Epithelial cell of esophagus (primary cell): ENCODE data around the gene IL24.

ENCODE experiments used
- DNase-seq: peaks from one replicate; pipeline ENCODE4 v3.0.0; 2010; ENCODE audit warnings: low read depth
- H3K4me3 ChIP-seq: 2 replicates; pipeline ENCODE4 v1.5.1; 2011; ENCODE audit warnings: mild to moderate bottlenecking, low read length, control low read depth
- TF ChIP-seq, protein P1 (sequence below): IDR thresholded peaks from 2 replicates; pipeline ENCODE4 v1.5.1; 2011; ENCODE audit warnings: low read depth, mild to moderate bottlenecking, low read length, control low read depth, inconsistent platforms; ENCODE audit not compliant: insufficient read depth; ENCODE audit errors: missing control alignments

Gene IL24

DNA sequence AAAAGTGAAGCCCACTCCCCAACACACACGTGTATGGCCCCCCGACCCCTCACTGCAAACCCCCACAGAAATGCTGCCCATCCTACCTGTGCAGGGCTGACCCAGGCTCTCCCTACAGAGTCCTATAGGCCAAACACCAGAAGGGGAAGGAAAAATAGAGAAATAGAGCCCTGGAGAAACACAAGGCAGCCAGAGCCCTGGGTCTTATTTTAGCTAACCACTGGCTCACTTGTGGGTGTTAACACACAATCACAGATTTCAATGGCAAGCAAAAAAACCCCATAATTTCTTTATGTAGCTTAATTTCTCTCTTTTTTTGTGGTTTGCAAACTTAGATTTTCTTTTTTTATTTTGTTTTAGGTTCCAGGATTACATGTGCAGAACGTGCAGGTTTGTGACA is 50.0 kb downstream of the IL24 start:
- TF ChIP-seq, protein P1, sequence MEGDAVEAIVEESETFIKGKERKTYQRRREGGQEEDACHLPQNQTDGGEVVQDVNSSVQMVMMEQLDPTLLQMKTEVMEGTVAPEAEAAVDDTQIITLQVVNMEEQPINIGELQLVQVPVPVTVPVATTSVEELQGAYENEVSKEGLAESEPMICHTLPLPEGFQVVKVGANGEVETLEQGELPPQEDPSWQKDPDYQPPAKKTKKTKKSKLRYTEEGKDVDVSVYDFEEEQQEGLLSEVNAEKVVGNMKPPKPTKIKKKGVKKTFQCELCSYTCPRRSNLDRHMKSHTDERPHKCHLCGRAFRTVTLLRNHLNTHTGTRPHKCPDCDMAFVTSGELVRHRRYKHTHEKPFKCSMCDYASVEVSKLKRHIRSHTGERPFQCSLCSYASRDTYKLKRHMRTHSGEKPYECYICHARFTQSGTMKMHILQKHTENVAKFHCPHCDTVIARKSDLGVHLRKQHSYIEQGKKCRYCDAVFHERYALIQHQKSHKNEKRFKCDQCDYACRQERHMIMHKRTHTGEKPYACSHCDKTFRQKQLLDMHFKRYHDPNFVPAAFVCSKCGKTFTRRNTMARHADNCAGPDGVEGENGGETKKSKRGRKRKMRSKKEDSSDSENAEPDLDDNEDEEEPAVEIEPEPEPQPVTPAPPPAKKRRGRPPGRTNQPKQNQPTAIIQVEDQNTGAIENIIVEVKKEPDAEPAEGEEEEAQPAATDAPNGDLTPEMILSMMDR = no peak
- no peak for DNase-seq
- H3K4me3 ChIP-seq = no peak overlapping the region

DNA sequence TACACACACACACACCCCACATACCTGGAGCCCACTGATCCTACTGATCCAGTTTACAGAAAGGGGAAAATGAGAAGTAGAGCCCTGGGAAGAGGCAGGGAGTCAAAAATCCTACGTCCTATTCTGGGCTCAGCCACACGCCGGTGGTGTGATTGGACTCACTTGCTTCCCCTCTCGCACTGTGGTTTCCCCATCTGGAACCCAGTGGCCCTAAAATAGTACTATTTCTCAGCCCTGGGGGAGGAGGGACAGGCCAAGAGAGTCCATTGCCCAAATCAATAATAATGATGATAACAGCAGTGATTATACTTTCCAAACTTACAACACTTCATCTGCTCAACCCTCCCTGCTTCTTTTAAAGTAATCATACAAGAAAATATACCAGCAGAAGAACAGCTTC is 52.0 kb downstream of the IL24 start:
- DNase-seq = no peak
- H3K4me3 ChIP-seq = no peak overlapping the region
- TF ChIP-seq, protein P1 = no peak

DNA sequence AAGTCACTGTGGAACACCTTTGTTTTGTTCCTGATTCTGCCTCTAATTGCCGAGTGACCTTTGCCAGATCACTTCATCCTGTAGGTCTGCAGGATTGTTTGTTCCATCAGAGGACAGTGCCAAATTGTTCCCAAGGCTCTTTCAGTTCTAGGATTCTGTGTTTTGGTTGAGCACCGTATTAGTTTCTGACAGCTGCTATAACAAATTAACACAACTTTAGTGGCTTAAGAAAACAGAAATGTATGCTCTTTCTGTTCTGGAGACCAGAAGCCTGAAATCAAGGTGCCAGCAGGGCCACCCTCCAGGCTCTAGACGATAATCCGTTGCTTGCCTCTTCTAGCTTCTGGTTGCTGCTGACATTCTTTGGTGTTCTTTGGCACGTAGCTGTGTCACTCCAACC is 52.4 kb downstream of the IL24 start:
- DNase-seq = no peak
- TF ChIP-seq, protein P1 = no peak

DNA sequence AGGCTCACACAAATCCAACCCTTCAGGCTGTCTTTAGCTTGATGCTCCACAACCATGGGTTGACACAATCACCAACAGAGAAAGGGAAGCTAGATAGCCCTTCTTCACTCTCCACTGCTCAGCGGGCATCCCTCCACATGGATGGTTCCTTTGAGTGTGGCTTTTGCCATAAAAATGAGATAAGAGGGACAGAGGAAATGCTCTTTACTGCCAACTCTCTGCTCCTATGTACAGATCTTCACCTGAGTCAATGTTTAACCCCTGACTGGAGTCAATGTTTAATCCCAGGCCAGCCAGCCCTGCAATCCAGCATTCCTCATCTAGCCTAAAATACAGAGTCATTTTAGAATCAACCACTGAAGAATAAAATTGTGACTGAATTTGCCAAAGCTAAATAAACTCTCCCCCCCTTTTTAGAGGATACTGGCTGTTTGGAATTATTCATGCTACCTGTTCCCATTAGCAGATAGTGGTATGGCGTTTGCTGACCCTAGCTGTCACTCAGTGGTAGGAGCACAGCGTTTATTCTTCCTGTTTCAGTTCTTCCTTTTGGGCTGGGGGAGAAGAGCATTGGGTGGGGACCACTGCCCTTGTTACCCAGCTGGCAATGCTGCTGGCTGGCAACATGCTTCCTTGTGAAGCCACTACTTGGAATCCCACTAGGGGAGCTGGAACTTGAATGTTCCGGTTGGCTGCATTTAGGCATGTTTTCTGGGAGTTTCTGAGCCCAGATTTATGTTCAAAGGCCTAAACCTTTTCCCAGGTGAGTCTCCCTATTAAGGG is 54.3 kb downstream of the IL24 start:
- TF ChIP-seq, protein P1 = no peak
- no peak for DNase-seq
- no peak overlapping the region for H3K4me3 ChIP-seq

More for the DNA sequence above, 52.4 kb downstream of the IL24 start:
- no peak overlapping the region for H3K4me3 ChIP-seq

DNA sequence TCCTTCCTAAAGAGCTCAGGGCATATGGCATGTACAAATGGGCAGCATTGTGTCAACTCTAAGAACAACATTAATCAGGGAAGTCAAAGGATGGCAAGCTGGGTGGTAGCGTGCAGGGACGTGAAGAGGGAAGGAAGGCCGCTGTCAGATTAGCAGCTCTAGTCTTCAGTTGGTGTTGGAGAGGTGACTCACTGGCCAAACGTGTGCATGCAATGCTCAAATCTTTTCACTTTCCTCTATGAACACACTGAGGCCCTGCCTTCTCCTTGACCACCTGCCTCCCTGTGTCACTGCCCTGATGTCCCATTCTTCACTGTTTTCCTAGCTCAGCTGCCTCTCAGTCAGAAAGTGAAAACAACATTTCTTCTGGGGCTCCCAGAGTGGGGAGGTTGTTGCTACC is 54.9 kb downstream of the IL24 start:
- DNase-seq = peak; percentile 86

DNA sequence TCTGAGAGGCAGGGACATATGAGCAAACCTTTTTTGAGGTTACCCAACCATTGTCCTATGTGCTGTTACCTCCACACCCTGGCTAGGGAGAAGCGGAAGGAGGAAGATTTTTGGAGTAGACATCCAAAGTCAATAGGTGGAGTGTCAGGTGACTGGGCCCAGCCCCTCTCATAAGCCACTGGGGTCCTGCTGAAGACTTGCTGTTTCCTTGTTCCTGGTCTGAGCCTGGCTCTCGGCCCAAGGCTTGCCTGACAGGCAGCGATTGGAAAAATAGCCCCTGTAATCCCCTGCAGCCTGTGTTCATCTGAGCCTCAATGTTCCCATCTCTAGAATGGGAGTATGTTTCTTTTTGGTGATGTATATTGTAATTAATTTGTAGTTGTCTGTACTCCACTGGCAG is 55.9 kb downstream of the IL24 start:
- TF ChIP-seq, protein P1 = no peak
- no peak overlapping the region for H3K4me3 ChIP-seq
- DNase-seq = no peak

More for the DNA sequence above, 54.9 kb downstream of the IL24 start:
- no peak overlapping the region for H3K4me3 ChIP-seq
- TF ChIP-seq, protein P1 = no peak

DNA sequence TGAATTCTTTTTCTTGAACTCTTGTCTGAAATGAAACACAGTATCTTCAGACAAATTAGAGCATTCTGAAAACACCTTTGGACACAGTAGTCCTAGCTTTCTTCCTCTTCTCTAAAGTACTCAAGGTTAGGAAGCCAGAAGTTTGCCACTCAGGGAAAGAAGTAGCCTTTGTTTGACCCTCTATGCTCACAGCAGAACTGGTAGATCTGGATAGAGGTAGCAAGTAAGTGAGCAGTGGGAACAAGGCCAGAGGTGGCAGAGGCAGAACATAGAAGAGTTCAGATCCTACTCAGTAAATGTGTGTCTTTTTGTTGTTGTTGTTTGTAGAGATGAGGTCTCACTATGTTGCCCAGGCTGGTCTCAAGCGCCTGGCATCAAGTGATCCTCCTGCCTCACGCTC is 56.4 kb downstream of the IL24 start:
- DNase-seq = no peak
- TF ChIP-seq, protein P1 = no peak
- no peak overlapping the region for H3K4me3 ChIP-seq
